K562 (cell line): ENCODE measurements around the gene TFF1. TPM values are rescaled to one million over a fixed set of nuclear protein-coding genes. Genes with fewer than 3 reads are reported as not detected.

ENCODE experiments used
- CREM ChIP-seq: IDR thresholded peaks from 2 replicates; pipeline ENCODE4 v1.6.1; 2014; ENCODE audit warnings: antibody characterized with exemption, low read depth
- GABPB2 ChIP-seq: fragments of 250-450 bp; sonication (Bioruptor Pico); conservative IDR thresholded peaks from 2 replicates; pipeline ENCODE4 v1.5.1; 2021; ENCODE audit warnings: mild to moderate bottlenecking
- GTF2F1 ChIP-seq: IDR thresholded peaks from 2 replicates; pipeline ENCODE4 v1.6.1; 2011; ENCODE audit warnings: low read depth, low read length, improper control_type of control experiment
- HDAC3 ChIP-seq: fragments of 450-650 bp; IDR thresholded peaks from 2 replicates; pipeline ENCODE4 v1.6.1; 2018; ENCODE audit warnings: borderline replicate concordance, mild to moderate bottlenecking, moderate library complexity; ENCODE audit not compliant: partially characterized antibody
- NEUROD1 ChIP-seq: fragments of 150-350 bp; IDR thresholded peaks from 2 replicates; pipeline ENCODE4 v1.6.1; 2014; ENCODE audit warnings: borderline replicate concordance, low read length, low read depth; ENCODE audit not compliant: partially characterized antibody
- polyA plus RNA-seq, 8 experiments: library from polyadenylated mRNA; depleted of rRNA in 4 of 8; stranded (reverse) in 5 of 8; unstranded in 3 of 8; fragments of >200 nt; fragmentation: Nextera tagmentation in 2 of 8; fragmentation: Illumina TruSeq in 1 of 8; extraction: Ambion mirVana in 2 of 8; extraction: Trizol in 1 of 8; gene quantifications; 2 replicates each; pipeline versions ENCODE4 v1.2.1 to v1.2.3, GENCODE V29; 2011 to 2014; ENCODE audit warnings: inconsistent platforms in 1 of 8, missing spikeins in 1 of 8
- total RNA-seq, 7 experiments: library from RNA; depleted of rRNA in 6 of 7; stranded (reverse); fragments of >200 nt in 6 of 7; fragmentation: Illumina TruSeq in 2 of 7; extraction: Trizol in 2 of 7; gene quantifications; 2 replicates each; pipeline versions ENCODE4 v1.2.1 to v1.2.3, GENCODE V29; 2011 to 2021; ENCODE audit warnings: low replicate concordance in 1 of 7
- TF ChIP-seq, protein P1 (sequence below): fragments of 200-600 bp; sonication (generic); IDR thresholded peaks from one replicate; pipeline ENCODE4 v1.6.1; 2012; ENCODE audit warnings: mild to moderate bottlenecking, low read depth, low read length, inconsistent platforms
- TF ChIP-seq, protein P2 (sequence below): sonication (generic); formaldehyde crosslinking; IDR thresholded peaks from 2 replicates; pipeline ENCODE4 v1.5.0; 2020; ENCODE audit warnings: missing genetic modification reagents
- TF ChIP-seq, protein P3 (sequence below): fragments of 450-650 bp; IDR thresholded peaks from 2 replicates; pipeline ENCODE4 v1.6.1; 2016; ENCODE audit warnings: low read depth

The TFF1 gene
- total and polyA plus RNA-seq, 9 of the 15 experiments (the other 6 are each of a cell fraction or from before 2014, with no cell fraction given), result 0.31 TPM; not detected in 8

DNA sequence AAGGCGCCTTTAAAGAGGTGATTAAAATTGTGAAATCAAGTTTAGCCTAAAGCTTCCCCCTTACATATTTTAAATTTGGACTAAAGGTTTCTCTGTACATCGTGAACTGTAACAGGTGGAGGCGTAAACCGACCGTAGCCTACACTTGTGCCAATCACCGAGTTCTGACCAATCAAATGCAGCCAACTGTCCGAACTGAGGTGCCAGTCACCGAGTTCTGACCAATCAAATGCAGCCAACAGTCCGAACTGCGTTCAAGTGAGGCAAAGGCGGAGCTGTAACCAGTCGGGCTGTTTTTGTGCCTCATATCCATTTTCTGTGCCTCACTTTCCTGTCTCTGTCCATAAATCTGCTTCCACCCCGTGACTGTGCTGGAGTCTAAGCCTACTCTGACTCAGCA lies 7.4 kb downstream of the TFF1 start (continued):
- TF ChIP-seq, protein P1, sequence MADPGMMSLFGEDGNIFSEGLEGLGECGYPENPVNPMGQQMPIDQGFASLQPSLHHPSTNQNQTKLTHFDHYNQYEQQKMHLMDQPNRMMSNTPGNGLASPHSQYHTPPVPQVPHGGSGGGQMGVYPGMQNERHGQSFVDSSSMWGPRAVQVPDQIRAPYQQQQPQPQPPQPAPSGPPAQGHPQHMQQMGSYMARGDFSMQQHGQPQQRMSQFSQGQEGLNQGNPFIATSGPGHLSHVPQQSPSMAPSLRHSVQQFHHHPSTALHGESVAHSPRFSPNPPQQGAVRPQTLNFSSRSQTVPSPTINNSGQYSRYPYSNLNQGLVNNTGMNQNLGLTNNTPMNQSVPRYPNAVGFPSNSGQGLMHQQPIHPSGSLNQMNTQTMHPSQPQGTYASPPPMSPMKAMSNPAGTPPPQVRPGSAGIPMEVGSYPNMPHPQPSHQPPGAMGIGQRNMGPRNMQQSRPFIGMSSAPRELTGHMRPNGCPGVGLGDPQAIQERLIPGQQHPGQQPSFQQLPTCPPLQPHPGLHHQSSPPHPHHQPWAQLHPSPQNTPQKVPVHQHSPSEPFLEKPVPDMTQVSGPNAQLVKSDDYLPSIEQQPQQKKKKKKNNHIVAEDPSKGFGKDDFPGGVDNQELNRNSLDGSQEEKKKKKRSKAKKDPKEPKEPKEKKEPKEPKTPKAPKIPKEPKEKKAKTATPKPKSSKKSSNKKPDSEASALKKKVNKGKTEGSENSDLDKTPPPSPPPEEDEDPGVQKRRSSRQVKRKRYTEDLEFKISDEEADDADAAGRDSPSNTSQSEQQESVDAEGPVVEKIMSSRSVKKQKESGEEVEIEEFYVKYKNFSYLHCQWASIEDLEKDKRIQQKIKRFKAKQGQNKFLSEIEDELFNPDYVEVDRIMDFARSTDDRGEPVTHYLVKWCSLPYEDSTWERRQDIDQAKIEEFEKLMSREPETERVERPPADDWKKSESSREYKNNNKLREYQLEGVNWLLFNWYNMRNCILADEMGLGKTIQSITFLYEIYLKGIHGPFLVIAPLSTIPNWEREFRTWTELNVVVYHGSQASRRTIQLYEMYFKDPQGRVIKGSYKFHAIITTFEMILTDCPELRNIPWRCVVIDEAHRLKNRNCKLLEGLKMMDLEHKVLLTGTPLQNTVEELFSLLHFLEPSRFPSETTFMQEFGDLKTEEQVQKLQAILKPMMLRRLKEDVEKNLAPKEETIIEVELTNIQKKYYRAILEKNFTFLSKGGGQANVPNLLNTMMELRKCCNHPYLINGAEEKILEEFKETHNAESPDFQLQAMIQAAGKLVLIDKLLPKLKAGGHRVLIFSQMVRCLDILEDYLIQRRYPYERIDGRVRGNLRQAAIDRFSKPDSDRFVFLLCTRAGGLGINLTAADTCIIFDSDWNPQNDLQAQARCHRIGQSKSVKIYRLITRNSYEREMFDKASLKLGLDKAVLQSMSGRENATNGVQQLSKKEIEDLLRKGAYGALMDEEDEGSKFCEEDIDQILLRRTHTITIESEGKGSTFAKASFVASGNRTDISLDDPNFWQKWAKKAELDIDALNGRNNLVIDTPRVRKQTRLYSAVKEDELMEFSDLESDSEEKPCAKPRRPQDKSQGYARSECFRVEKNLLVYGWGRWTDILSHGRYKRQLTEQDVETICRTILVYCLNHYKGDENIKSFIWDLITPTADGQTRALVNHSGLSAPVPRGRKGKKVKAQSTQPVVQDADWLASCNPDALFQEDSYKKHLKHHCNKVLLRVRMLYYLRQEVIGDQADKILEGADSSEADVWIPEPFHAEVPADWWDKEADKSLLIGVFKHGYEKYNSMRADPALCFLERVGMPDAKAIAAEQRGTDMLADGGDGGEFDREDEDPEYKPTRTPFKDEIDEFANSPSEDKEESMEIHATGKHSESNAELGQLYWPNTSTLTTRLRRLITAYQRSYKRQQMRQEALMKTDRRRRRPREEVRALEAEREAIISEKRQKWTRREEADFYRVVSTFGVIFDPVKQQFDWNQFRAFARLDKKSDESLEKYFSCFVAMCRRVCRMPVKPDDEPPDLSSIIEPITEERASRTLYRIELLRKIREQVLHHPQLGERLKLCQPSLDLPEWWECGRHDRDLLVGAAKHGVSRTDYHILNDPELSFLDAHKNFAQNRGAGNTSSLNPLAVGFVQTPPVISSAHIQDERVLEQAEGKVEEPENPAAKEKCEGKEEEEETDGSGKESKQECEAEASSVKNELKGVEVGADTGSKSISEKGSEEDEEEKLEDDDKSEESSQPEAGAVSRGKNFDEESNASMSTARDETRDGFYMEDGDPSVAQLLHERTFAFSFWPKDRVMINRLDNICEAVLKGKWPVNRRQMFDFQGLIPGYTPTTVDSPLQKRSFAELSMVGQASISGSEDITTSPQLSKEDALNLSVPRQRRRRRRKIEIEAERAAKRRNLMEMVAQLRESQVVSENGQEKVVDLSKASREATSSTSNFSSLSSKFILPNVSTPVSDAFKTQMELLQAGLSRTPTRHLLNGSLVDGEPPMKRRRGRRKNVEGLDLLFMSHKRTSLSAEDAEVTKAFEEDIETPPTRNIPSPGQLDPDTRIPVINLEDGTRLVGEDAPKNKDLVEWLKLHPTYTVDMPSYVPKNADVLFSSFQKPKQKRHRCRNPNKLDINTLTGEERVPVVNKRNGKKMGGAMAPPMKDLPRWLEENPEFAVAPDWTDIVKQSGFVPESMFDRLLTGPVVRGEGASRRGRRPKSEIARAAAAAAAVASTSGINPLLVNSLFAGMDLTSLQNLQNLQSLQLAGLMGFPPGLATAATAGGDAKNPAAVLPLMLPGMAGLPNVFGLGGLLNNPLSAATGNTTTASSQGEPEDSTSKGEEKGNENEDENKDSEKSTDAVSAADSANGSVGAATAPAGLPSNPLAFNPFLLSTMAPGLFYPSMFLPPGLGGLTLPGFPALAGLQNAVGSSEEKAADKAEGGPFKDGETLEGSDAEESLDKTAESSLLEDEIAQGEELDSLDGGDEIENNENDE, result no peak
- TF ChIP-seq NEUROD1 (no peak), GTF2F1 (no peak), HDAC3 (no peak), CREM (0 out of 2 replicates have a peak, but pooled peaks have one; percentile 10), GABPB2 (no peak)
- TF ChIP-seq, protein P2, sequence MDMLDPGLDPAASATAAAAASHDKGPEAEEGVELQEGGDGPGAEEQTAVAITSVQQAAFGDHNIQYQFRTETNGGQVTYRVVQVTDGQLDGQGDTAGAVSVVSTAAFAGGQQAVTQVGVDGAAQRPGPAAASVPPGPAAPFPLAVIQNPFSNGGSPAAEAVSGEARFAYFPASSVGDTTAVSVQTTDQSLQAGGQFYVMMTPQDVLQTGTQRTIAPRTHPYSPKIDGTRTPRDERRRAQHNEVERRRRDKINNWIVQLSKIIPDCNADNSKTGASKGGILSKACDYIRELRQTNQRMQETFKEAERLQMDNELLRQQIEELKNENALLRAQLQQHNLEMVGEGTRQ (CRISPR knock-in tag), result no peak
- TF ChIP-seq, protein P3, sequence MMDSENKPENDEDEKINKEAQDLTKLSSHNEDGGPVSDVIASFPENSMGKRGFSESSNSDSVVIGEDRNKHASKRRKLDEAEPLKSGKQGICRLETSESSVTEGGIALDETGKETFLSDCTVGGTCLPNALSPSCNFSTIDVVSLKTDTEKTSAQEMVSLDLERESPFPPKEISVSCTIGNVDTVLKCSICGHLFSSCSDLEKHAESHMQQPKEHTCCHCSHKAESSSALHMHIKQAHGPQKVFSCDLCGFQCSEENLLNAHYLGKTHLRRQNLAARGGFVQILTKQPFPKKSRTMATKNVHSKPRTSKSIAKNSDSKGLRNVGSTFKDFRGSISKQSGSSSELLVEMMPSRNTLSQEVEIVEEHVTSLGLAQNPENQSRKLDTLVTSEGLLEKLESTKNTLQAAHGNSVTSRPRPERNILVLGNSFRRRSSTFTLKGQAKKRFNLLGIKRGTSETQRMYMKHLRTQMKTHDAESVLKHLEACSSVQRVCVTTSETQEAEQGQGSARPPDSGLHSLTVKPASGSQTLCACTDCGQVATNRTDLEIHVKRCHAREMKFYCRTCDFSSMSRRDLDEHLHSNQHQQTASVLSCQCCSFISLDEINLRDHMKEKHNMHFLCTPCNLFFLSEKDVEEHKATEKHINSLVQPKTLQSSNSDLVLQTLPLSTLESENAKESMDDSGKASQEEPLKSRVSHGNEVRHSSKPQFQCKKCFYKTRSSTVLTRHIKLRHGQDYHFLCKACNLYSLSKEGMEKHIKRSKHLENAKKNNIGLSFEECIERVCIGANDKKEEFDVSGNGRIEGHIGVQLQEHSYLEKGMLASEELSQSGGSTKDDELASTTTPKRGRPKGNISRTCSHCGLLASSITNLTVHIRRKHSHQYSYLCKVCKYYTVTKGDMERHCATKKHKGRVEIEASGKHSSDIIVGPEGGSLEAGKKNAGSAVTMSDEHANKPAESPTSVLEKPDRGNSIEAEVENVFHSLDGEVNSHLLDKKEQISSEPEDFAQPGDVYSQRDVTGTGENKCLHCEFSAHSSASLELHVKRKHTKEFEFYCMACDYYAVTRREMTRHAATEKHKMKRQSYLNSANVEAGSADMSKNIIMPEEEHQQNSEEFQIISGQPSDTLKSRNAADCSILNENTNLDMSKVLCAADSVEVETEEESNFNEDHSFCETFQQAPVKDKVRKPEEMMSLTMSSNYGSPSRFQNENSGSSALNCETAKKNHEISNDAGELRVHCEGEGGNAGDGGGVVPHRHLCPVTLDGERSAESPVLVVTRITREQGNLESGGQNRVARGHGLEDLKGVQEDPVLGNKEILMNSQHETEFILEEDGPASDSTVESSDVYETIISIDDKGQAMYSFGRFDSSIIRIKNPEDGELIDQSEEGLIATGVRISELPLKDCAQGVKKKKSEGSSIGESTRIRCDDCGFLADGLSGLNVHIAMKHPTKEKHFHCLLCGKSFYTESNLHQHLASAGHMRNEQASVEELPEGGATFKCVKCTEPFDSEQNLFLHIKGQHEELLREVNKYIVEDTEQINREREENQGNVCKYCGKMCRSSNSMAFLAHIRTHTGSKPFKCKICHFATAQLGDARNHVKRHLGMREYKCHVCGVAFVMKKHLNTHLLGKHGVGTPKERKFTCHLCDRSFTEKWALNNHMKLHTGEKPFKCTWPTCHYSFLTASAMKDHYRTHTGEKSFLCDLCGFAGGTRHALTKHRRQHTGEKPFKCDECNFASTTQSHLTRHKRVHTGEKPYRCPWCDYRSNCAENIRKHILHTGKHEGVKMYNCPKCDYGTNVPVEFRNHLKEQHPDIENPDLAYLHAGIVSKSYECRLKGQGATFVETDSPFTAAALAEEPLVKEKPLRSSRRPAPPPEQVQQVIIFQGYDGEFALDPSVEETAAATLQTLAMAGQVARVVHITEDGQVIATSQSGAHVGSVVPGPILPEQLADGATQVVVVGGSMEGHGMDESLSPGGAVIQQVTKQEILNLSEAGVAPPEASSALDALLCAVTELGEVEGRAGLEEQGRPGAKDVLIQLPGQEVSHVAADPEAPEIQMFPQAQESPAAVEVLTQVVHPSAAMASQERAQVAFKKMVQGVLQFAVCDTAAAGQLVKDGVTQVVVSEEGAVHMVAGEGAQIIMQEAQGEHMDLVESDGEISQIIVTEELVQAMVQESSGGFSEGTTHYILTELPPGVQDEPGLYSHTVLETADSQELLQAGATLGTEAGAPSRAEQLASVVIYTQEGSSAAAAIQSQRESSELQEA, result no peak
